NB4 (cell line): Measurements from ENCODE around the gene RTL1.

Experiments used
- MYC ChIP-seq: IDR thresholded peaks from 2 replicates; pipeline ENCODE4 v1.6.1; 2011; ENCODE audit warnings: low read depth, low read length
- POLR2A ChIP-seq: IDR thresholded peaks from 2 replicates; pipeline ENCODE4 v1.6.1; 2011; ENCODE audit warnings: mild to moderate bottlenecking; ENCODE audit not compliant: insufficient read length; ENCODE audit errors: extremely low read depth
- TF ChIP-seq, protein P1 (sequence below): IDR thresholded peaks from one replicate; pipeline ENCODE4 v1.5.1; 2012; ENCODE audit warnings: low read depth, low read length
- TF ChIP-seq, protein P2 (sequence below): IDR thresholded peaks from 2 replicates; pipeline ENCODE4 v1.6.1; 2011; ENCODE audit warnings: low read depth, low read length

DNA sequence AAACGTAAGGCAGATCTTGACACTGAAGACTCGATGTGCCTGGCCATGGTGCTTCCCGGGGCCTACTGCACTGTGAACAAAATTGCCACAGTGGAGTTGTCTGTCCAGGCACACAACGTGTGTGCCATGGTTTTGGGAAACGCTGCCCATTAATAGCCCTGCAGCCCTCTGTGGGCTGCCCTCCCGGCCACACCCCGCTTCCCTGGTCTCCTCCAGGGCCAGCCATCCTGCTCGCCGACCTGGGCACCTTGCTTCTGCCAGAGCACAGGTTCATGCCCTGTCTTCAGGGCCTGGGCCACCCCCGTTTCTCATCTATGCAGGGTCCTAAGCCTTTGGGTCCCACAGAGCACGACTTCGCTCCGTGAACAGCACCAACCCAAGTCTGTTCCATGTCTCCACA lies 58.7 kb downstream of the RTL1 start:
- TF ChIP-seq, protein P1, sequence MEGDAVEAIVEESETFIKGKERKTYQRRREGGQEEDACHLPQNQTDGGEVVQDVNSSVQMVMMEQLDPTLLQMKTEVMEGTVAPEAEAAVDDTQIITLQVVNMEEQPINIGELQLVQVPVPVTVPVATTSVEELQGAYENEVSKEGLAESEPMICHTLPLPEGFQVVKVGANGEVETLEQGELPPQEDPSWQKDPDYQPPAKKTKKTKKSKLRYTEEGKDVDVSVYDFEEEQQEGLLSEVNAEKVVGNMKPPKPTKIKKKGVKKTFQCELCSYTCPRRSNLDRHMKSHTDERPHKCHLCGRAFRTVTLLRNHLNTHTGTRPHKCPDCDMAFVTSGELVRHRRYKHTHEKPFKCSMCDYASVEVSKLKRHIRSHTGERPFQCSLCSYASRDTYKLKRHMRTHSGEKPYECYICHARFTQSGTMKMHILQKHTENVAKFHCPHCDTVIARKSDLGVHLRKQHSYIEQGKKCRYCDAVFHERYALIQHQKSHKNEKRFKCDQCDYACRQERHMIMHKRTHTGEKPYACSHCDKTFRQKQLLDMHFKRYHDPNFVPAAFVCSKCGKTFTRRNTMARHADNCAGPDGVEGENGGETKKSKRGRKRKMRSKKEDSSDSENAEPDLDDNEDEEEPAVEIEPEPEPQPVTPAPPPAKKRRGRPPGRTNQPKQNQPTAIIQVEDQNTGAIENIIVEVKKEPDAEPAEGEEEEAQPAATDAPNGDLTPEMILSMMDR: no peak
- no peak for TF ChIP-seq POLR2A
- TF ChIP-seq, protein P2, sequence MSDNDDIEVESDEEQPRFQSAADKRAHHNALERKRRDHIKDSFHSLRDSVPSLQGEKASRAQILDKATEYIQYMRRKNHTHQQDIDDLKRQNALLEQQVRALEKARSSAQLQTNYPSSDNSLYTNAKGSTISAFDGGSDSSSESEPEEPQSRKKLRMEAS: no peak
- TF ChIP-seq MYC: no peak
